Heart left ventricle (tissue), 16 donors: ENCODE measurements around the gene RTP1. TPM values are rescaled to one million over a fixed set of nuclear protein-coding genes. Genes with fewer than 3 reads are reported as not detected.

Experiments
- ATAC-seq, 4 donors: fragments of 200-7000 bp; cut with Tn5 transposase; one replicate each; pipeline ENCODE4 v1.9.1; 2020 to 2022; ENCODE audit warnings: moderate library complexity in 4 of 4, mild to moderate bottlenecking in 3 of 4, moderate number of reproducible peaks in 1 of 4
- DNase-seq, 5 donors: peaks; one replicate each; pipeline ENCODE4 v3.0.0-alpha.2; 2020
- H3K27ac ChIP-seq, 12 donors: fragments of 200-600 bp; sonication (generic) in 4 of 12; one replicate each; pipeline versions ENCODE4 v1.5.0 to v1.8.0; 2016 to 2022; ENCODE audit warnings: mild to moderate bottlenecking in 2 of 12
- H3K27me3 ChIP-seq, 9 donors: fragments of 200-600 bp; sonication (generic) in 2 of 9; one replicate each; pipeline versions ENCODE4 v1.5.1 to v1.8.0; 2016 to 2022; ENCODE audit warnings: mild to moderate bottlenecking in 3 of 9
- H3K36me3 ChIP-seq, 9 donors: fragments of 200-600 bp; sonication (generic) in 2 of 9; one replicate each; pipeline versions ENCODE4 v1.5.0 to v1.8.0; 2018 to 2022; ENCODE audit warnings: mild to moderate bottlenecking in 2 of 9
- H3K4me1 ChIP-seq, 12 donors: fragments of 200-600 bp; sonication (generic) in 4 of 12; one replicate each; pipeline versions ENCODE4 v1.5.0 to v1.8.0; 2016 to 2022; ENCODE audit warnings: mild to moderate bottlenecking in 3 of 12
- H3K4me3 ChIP-seq, 12 donors: fragments of 200-600 bp; sonication (generic) in 4 of 12; one replicate each; pipeline versions ENCODE4 v1.5.0 to v1.8.0; 2017 to 2022; ENCODE audit warnings: mild to moderate bottlenecking in 9 of 12, moderate library complexity in 4 of 12
- H3K9me3 ChIP-seq, 12 donors: fragments of 200-600 bp; sonication (generic) in 4 of 12; one replicate each; pipeline versions ENCODE4 v1.5.0 to v1.8.0; 2016 to 2022; ENCODE audit warnings: mild to moderate bottlenecking in 1 of 12
- POLR2A ChIP-seq, 2 donors: fragments of 450-650 bp; IDR thresholded peaks; one replicate each; pipeline ENCODE4 v1.6.1; 2017; ENCODE audit warnings: antibody characterized with exemption in 2 of 2, mild to moderate bottlenecking in 2 of 2, moderate library complexity in 2 of 2
- whole genome bisulfite sequencing, 4 donors: extraction: QIAGEN DNeasy Blood & Tissue Kit in 2 of 4; methylation state at CpG; one replicate each; pipeline versions ENCODE4 v1.1.5 to v1.1.7; 2013 to 2018; 5-methylcytosine and 5-hydroxymethylcytosine counted together
- intact Hi-C, 10 donors: fragments of 100-400 bp; cut with DNase I; formaldehyde crosslinking; loops; one replicate each; pipeline versions ENCODE4 v1.11.1 to v1.14.2; 2022
- polyA plus RNA-seq, 2 donors: library from polyadenylated mRNA; stranded (reverse); fragments of 200-250 nt; gene quantifications; one replicate each; pipeline ENCODE4 v1.2.3, GENCODE V29; 2013
- total RNA-seq, 9 donors: library from RNA; depleted of rRNA in 2 of 9; stranded (reverse); fragments of >200 nt in 2 of 9; fragmentation: NEBNext Ultra II Directional in 3 of 9; extraction: Animal tissue kit (Norgen Biotek cat#: 25700) in 3 of 9; gene quantifications; one replicate each; pipeline versions ENCODE4 v1.1.0 to v1.2.4, GENCODE V29; 2016 to 2023
- TF ChIP-seq, protein P1 (sequence below), 12 donors: fragments of 200-600 bp; sonication (generic) in 4 of 12; IDR thresholded peaks; one replicate each; pipeline versions ENCODE4 v1.5.0 to v1.8.0; 2018 to 2022; ENCODE audit warnings: antibody characterized with exemption in 12 of 12, mild to moderate bottlenecking in 5 of 12
- donor health status: ischemic (EF 13 %, LVEDD 7.1; RV severe dilation, severe dysfunction).
- donor health status: healthy with polysubstance abuse.
- donor health status: DM: no; HTN: yes; CAD: no.
- donor health status: DM: no; HTN: no; CAD: no.
- donor health status: ischemic (EF 25% LVEDD 6.9; RV normal size, moderate dysfunction).
- donor health status: ischemic (EF 25% LVEDD 5.7; RV mildly dilated, moderate dysfunction).
- donor health status: healthy.
- donor health status: DM: yes; HTN: yes; CAD: no.
- donor health status: ischemic (EF 35%, LVEDD 5.7; RV mildly dilated, moderate dysfunction).
- donor health status: nonischemic (EF 11% LVEDD 7.7; RV severe dilation, severe dysfunction).
- donor health status: DM: yes; HTN: yes; CAD: no.
- donor health status: PGD.
- donor health status: ischemic (EF 29% LVEDD 5.4; RV normal size, mild dysfunction).
- donor health status: nonischemic (EF 23%, LVEDD 6.1; RV moderate dilation, normal function).

Gene RTP1
- total and polyA plus RNA-seq, 11 donors = 0.13 TPM; not detected in 10

DNA sequence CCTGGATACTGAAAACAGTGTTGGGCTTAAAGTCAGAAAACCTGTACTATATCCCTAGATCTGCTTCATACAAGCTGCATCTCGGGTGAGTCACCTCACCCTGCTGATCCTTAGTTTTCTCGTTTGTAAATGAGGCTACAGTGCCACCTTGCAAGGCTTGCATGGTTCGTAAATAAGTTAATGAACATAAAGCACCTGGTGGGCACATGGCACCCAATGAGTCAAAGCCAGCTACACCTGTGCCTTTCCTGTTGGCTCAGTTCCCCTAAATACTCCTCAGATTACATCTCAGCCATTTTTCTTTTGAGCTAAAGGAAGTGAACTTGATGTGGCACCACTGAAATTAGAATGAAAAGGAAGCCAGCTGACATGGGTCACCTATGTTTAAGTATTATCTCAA is 26.5 kb downstream of the RTP1 start:
- intact Hi-C loops = loop anchor here (2.0 to 10.0 kb wide), 8 partner anchors 69 to 491 kb away; partner anchors contain the start of gene MASP1 (in 2 of the 10)
- Histone ChIP-seq H3K27me3 (no peaks in the 10 kb centered on the region), H3K4me1 (no peaks in the 10 kb centered on the region), H3K4me3 (no peak overlapping the region), H3K27ac (no peak overlapping the region), H3K9me3 (no peaks in the 10 kb centered on the region), H3K36me3 (no peaks in the 10 kb centered on the region)
- no peak for TF ChIP-seq POLR2A (IDR thresholded peaks at IDR 0.05)
- TF ChIP-seq, protein P1, sequence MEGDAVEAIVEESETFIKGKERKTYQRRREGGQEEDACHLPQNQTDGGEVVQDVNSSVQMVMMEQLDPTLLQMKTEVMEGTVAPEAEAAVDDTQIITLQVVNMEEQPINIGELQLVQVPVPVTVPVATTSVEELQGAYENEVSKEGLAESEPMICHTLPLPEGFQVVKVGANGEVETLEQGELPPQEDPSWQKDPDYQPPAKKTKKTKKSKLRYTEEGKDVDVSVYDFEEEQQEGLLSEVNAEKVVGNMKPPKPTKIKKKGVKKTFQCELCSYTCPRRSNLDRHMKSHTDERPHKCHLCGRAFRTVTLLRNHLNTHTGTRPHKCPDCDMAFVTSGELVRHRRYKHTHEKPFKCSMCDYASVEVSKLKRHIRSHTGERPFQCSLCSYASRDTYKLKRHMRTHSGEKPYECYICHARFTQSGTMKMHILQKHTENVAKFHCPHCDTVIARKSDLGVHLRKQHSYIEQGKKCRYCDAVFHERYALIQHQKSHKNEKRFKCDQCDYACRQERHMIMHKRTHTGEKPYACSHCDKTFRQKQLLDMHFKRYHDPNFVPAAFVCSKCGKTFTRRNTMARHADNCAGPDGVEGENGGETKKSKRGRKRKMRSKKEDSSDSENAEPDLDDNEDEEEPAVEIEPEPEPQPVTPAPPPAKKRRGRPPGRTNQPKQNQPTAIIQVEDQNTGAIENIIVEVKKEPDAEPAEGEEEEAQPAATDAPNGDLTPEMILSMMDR (IDR thresholded peaks at IDR 0.05) = no peak
- ATAC-seq = no peak
- 64 to 89% (median 75%) methylated on average over 3 of the region's 3 CpGs for WGBS, 4 donors
- no peak for DNase-seq

DNA sequence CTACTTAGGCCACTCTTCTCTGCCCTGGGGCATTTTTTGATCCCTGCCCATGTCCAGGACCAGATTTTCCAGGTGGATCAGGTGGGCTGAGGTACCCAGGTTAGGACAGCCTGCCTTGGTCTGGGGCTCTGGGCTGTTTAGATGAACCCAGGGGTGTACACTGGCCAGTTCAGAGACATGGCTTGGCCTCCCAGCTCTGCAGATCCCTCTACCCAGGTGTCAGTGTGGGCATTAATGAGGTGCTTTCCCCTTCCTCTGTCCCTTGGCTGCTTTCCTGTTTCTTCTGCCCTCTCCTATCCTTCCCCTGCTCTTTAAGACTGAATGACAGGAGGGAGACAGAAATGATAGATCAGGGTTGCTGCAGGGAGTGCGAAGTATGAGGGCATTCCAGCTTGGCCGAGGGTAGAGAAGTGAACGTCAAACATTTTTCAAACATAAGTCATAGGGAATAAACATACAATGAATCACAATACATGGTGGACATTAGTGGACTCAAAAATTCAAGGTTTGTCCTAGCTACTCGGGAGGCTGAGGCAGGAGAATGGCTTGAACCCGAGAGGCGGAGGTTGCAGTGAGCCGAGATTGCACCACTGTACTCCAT is 30.5 kb downstream of the RTP1 start:
- H3K4me3 ChIP-seq = no peak overlapping the region
- no peak for DNase-seq
- no peaks in the 10 kb centered on the region for H3K9me3 ChIP-seq
- WGBS, 4 donors = 87 to 95% (median 93%) methylated on average over 7 of the region's 7 CpGs
- intact Hi-C loops = loop anchor here in 4 of 10 donors (5.0 to 10.0 kb wide), 4 partner anchors 67 to 487 kb away; partner anchors contain the start of gene MASP1 (in 1 of the 4)
- TF ChIP-seq POLR2A (IDR thresholded peaks at IDR 0.05) = no peak
- H3K27ac ChIP-seq = no peak overlapping the region
- H3K4me1 ChIP-seq = no peaks in the 10 kb centered on the region
- ATAC-seq = no peak
- H3K27me3 ChIP-seq = no peaks in the 10 kb centered on the region
- no peaks in the 10 kb centered on the region for H3K36me3 ChIP-seq

DNA sequence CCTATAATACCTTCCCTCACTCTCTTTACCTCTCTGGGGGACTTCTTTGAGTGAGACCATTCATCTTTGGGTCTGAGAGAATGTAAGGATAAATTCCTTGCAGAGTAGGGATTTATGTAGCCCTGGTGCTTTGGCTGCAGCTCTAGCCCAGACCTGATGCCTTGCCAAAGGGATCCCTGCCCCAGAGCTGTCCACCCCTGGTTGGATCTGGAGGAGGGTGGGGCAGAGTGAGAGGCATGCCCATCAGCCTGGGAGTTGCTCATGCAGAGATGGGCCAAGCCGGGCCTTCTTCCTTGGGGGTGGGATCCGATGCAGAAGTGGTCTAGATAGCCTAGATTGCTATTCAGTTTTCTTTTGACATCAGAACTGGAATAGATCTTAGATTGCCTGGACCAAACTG is 31.5 kb downstream of the RTP1 start:
- peak in 1 of 4 donors; percentile 39 for ATAC-seq
- intact Hi-C loops = loop anchor here in 4 of 10 donors (5.0 to 10.0 kb wide), 4 partner anchors 66 to 486 kb away; partner anchors contain the start of gene MASP1 (in 1 of the 4)

DNA sequence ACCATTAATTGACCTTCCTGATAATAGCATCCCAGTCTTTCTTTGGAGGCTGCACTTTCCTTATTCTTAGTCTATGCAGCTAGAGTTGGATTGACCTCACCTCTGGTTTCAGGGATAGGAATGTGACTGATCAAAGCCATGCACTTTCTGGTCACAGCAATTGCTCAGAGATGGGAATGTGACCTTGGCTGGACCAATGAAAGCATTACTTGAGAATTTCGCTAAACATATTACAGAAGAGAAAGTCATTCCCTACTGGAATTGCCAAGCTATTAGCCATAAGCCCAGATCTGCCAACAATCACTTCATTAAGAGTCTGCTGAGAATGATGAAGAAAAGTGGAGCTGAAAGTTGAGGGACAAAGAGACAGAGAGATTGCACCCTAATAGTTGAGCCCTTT is 32.7 kb downstream of the RTP1 start:
- intact Hi-C loops = loop anchor here in 1 of 10 donors (5.0 kb wide), 1 partner anchor 62 kb away; the partner anchor contains the start of gene MASP1
- WGBS, 4 donors = 90 to 98% (median 96%) methylated on average over 1 of the region's 1 CpG

More for the DNA sequence above, 31.5 kb downstream of the RTP1 start:
- Histone ChIP-seq H3K27me3 (no peaks in the 10 kb centered on the region), H3K36me3 (no peaks in the 10 kb centered on the region), H3K27ac (no peak overlapping the region), H3K9me3 (no peaks in the 10 kb centered on the region), H3K4me3 (no peak overlapping the region), H3K4me1 (no peaks in the 10 kb centered on the region)
- DNase-seq = no peak
- 90 to 95% (median 91%) methylated on average over 2 of the region's 2 CpGs for WGBS, 4 donors
- TF ChIP-seq POLR2A (IDR thresholded peaks at IDR 0.05) = no peak
- TF ChIP-seq, protein P1 (IDR thresholded peaks at IDR 0.05) = no peak

More for the DNA sequence above, 32.7 kb downstream of the RTP1 start:
- no peak for DNase-seq
- TF ChIP-seq POLR2A (IDR thresholded peaks at IDR 0.05) = no peak
- TF ChIP-seq, protein P1 (IDR thresholded peaks at IDR 0.05) = no peak
- Histone ChIP-seq H3K9me3 (no peaks in the 10 kb centered on the region), H3K4me1 (no peaks in the 10 kb centered on the region), H3K36me3 (no peaks in the 10 kb centered on the region), H3K27me3 (no peaks in the 10 kb centered on the region), H3K27ac (no peak overlapping the region), H3K4me3 (no peak overlapping the region)
- no peak for ATAC-seq
